Esophagus muscularis mucosa (tissue), 4 donors: ENCODE measurements around the gene GAGE12D.
"Not testable (repeated sequence)": the region's sequence is repeated elsewhere in the genome, so short reads cannot be mapped to it uniquely, and the experiment has no call there.

ENCODE experiments used
- CTCF ChIP-seq, 3 experiments: fragments of 200-600 bp in 2 of 3; fragments of 450-650 bp in 1 of 3; sonication (generic) in 2 of 3; IDR thresholded peaks; one replicate each; pipeline ENCODE4 v1.5.1; 2017 to 2019; ENCODE audit warnings: antibody characterized with exemption in 3 of 3, mild to moderate bottlenecking in 2 of 3, moderate library complexity in 1 of 3
- EP300 ChIP-seq: sonication (generic); formaldehyde crosslinking; IDR thresholded peaks from one replicate; pipeline ENCODE4 v1.6.1; 2017; ENCODE audit warnings: antibody characterized with exemption
- POLR2A ChIP-seq: fragments of 450-650 bp; IDR thresholded peaks from one replicate; pipeline ENCODE4 v1.6.1; 2017; ENCODE audit warnings: antibody characterized with exemption, moderate library complexity, mild to moderate bottlenecking, low read depth
- POLR2AphosphoS5 ChIP-seq, 2 donors: sonication (generic); formaldehyde crosslinking; IDR thresholded peaks; one replicate each; pipeline ENCODE4 v1.6.1; 2017; ENCODE audit warnings: antibody characterized with exemption in 2 of 2

- TF ChIP-seq CTCF (IDR thresholded peaks at IDR 0.05); POLR2AphosphoS5 (IDR thresholded peaks at IDR 0.05); POLR2A; EP300: not testable (repeated sequence)
These were observed at the start of gene GAGE12D for GRCh38 chrX:49541433-49541832.
